Measurements from ENCODE around the gene FGL2. TPM values are rescaled to one million over a fixed set of nuclear protein-coding genes. Genes with fewer than 3 reads are reported as not detected.

Gene FGL2
- total RNA-seq, 2 experiments from 2014 or later = 0.06 to 0.72 TPM

- intact Hi-C loops (cut with micrococcal nuclease; ENCODE audit: unreplicated experiment) = loop anchor here (5.0 kb wide), 1 partner anchor 50 kb away; no protein-coding TSS in a partner anchor
- Histone ChIP-seq H3K27ac (ENCODE audit: low read depth, low read length, poor library complexity, severe bottlenecking) (no peak overlapping the region), H3K4me1 (ENCODE audit: insufficient read depth, low read length, poor library complexity, severe bottlenecking) (peaks cover 50% of the 10 kb centered on the region), H2AFZ (ENCODE audit: low read length) (no peak overlapping the region), H3K36me3 (ENCODE audit: insufficient read depth, low read length) (no peaks in the 10 kb centered on the region), H3K9me3 (ENCODE audit: low read length) (peaks cover 3% of the 10 kb centered on the region; the same call in 1 of the 2 replicates), H3K4me3 (ENCODE audit: low read depth, low read length, poor library complexity, severe bottlenecking) (no peak overlapping the region), H4K20me1 (ENCODE audit: insufficient read depth, low read length) (no peaks in the 10 kb centered on the region), H3K4me2 (ENCODE audit: low read length) (no peak overlapping the region), H3K79me2 (ENCODE audit: insufficient read depth, low read depth, low read length) (no peaks in the 10 kb centered on the region), H3K9me2 (ENCODE audit: insufficient read depth, low read length) (no peaks in the 10 kb centered on the region)
- ChIA-PET POLR2A (no interaction called here), CTCF (ENCODE audit: unreplicated experiment) (no interaction called here)
- no peak for DNase-seq (ENCODE audit: low spot score)
- BruUV-seq (replicated peaks) = no TSS peak
- no peak for TF ChIP-seq EZH2phosphoT487 (IDR thresholded peaks at IDR 0.05; ENCODE audit: borderline replicate concordance, low read depth, low read length)
- no peak for TF ChIP-seq CTCF (conservative IDR thresholded peaks at IDR 0.05; ENCODE audit: low read length)
These were observed 2.5 kb downstream of the FGL2 start for GRCh38 chr7:77197141-77197540.

GRCh38 chr7:77188731-77189437 is 10.7 kb downstream of the FGL2 start:
- H3K36me3 ChIP-seq (ENCODE audit: insufficient read depth, low read length) = no peaks in the 10 kb centered on the region
- H3K9me3 ChIP-seq (ENCODE audit: low read length) = peaks cover 5% of the 10 kb centered on the region; the same call in 1 of the 2 replicates
- ChIA-PET POLR2A (interaction anchor here (0.7 to 1.1 kb wide), 2 partner anchors 11 to 18 kb away, joined by 3 to 4 read pairs; partner anchors contain the start of gene FGL2), CTCF (ENCODE audit: unreplicated experiment) (no interaction called here)
- no peak overlapping the region for H3K4me3 ChIP-seq (ENCODE audit: low read depth, low read length, poor library complexity, severe bottlenecking)
- no peak overlapping the region for H3K27ac ChIP-seq (ENCODE audit: low read depth, low read length, poor library complexity, severe bottlenecking)
- no peaks in the 10 kb centered on the region for H3K9me2 ChIP-seq (ENCODE audit: insufficient read depth, low read length)
- peaks cover 21% of the 10 kb centered on the region for H3K4me1 ChIP-seq (ENCODE audit: insufficient read depth, low read length, poor library complexity, severe bottlenecking)
- intact Hi-C loops (cut with micrococcal nuclease; ENCODE audit: unreplicated experiment) = no loop called here
- no peak for DNase-seq (ENCODE audit: low spot score)
- no peak overlapping the region for H3K4me2 ChIP-seq (ENCODE audit: low read length)
- H2AFZ ChIP-seq (ENCODE audit: low read length) = no peak overlapping the region
- H3K79me2 ChIP-seq (ENCODE audit: insufficient read depth, low read depth, low read length) = no peaks in the 10 kb centered on the region
- TF ChIP-seq EZH2phosphoT487 (IDR thresholded peaks at IDR 0.05; ENCODE audit: borderline replicate concordance, low read depth, low read length) (no peak), CTCF (conservative IDR thresholded peaks at IDR 0.05; ENCODE audit: low read length) (no peak)
- BruUV-seq (replicated peaks) = no TSS peak
- H4K20me1 ChIP-seq (ENCODE audit: insufficient read depth, low read length) = no peaks in the 10 kb centered on the region

DNA sequence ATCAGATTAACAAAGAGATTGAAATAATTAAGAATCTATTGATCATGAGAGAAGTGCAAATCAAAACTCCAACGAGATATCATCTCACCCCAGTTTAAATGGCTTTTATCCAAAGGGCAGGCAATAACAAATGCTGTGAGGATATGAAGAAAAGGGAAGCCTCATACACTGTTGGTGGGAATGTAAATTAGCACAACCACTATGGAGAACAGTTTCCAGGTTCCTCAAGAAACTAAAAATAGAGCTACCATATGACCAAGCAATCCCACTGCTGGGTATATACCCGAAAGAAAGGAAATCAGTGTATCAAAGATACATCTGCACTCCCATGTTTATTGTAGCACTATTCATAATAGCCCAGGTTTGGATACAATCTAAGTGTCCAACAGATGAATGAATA is 13.8 kb downstream of the FGL2 start:
- no peak overlapping the region for H3K4me2 ChIP-seq (ENCODE audit: low read length)
- DNase-seq (ENCODE audit: low spot score) = no peak
- no peaks in the 10 kb centered on the region for H3K4me1 ChIP-seq (ENCODE audit: insufficient read depth, low read length, poor library complexity, severe bottlenecking)
- no peak overlapping the region for H2AFZ ChIP-seq (ENCODE audit: low read length)
- POLR2A ChIA-PET = interaction anchor here (0.9 kb wide), 1 partner anchor 15 kb away, joined by 3 read pairs; no protein-coding TSS in a partner anchor
- no TSS peak for BruUV-seq (replicated peaks)
- no peak overlapping the region for H3K27ac ChIP-seq (ENCODE audit: low read depth, low read length, poor library complexity, severe bottlenecking)
- H3K36me3 ChIP-seq (ENCODE audit: insufficient read depth, low read length) = no peaks in the 10 kb centered on the region
- H3K9me3 ChIP-seq (ENCODE audit: low read length) = no peaks in the 10 kb centered on the region
- H3K79me2 ChIP-seq (ENCODE audit: insufficient read depth, low read depth, low read length) = no peaks in the 10 kb centered on the region
- TF ChIP-seq EZH2phosphoT487 (IDR thresholded peaks at IDR 0.05; ENCODE audit: borderline replicate concordance, low read depth, low read length) (no peak), CTCF (conservative IDR thresholded peaks at IDR 0.05; ENCODE audit: low read length) (no peak)
- CTCF ChIA-PET (ENCODE audit: unreplicated experiment) = no interaction called here
- H3K4me3 ChIP-seq (ENCODE audit: low read depth, low read length, poor library complexity, severe bottlenecking) = no peak overlapping the region
- intact Hi-C loops (cut with micrococcal nuclease; ENCODE audit: unreplicated experiment) = no loop called here
- H3K9me2 ChIP-seq (ENCODE audit: insufficient read depth, low read length) = no peaks in the 10 kb centered on the region
- no peaks in the 10 kb centered on the region for H4K20me1 ChIP-seq (ENCODE audit: insufficient read depth, low read length)
